Measurements from ENCODE around the gene AGO3. TPM values are rescaled to one million over a fixed set of nuclear protein-coding genes. Genes with fewer than 3 reads are reported as not detected.
A peak's percentile ranks its signal among the peaks of the same experiment; 100 is the strongest.

Gene AGO3
- total RNA-seq, 4 donors from 2014 or later, result 21.2 to 47.8 (median 36.0) TPM

DNA sequence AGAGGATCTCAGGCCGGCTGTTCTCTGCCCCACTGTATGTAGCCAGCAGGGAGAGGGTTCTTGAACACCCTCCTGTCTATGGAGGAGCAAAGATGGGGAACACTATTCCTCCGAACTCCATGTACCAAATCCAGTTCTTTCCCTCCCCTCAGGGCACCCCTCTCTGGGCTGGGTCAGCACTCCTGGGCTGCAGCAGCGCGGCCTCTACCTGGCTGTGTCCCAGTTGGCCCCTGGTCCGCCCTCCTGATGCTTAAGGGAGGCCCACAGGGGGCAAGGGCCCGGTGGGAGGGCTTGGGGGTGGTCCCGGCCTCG is 157.3 kb downstream of the AGO3 start:
- intact Hi-C loops (cut with DNase I; ENCODE audit: low total_unique reads), result no loop called here
- no peak for DNase-seq
- Histone ChIP-seq H3K27ac (peak overlapping the region; percentile 81 to 82), H3K4me1 (peaks cover 8 to 11% of the 10 kb centered on the region in 2 donors), H3K4me3 (peak overlapping the region; percentile 68 to 82), H3K27me3 (no peaks in the 10 kb centered on the region), H3K9me3 (no peaks in the 10 kb centered on the region), H3K36me3 (no peaks in the 10 kb centered on the region)
- TF ChIP-seq POLR2A (IDR thresholded peaks at IDR 0.05), result no peak
- TF ChIP-seq, protein P1, sequence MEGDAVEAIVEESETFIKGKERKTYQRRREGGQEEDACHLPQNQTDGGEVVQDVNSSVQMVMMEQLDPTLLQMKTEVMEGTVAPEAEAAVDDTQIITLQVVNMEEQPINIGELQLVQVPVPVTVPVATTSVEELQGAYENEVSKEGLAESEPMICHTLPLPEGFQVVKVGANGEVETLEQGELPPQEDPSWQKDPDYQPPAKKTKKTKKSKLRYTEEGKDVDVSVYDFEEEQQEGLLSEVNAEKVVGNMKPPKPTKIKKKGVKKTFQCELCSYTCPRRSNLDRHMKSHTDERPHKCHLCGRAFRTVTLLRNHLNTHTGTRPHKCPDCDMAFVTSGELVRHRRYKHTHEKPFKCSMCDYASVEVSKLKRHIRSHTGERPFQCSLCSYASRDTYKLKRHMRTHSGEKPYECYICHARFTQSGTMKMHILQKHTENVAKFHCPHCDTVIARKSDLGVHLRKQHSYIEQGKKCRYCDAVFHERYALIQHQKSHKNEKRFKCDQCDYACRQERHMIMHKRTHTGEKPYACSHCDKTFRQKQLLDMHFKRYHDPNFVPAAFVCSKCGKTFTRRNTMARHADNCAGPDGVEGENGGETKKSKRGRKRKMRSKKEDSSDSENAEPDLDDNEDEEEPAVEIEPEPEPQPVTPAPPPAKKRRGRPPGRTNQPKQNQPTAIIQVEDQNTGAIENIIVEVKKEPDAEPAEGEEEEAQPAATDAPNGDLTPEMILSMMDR (IDR thresholded peaks at IDR 0.05), result no peak

DNA sequence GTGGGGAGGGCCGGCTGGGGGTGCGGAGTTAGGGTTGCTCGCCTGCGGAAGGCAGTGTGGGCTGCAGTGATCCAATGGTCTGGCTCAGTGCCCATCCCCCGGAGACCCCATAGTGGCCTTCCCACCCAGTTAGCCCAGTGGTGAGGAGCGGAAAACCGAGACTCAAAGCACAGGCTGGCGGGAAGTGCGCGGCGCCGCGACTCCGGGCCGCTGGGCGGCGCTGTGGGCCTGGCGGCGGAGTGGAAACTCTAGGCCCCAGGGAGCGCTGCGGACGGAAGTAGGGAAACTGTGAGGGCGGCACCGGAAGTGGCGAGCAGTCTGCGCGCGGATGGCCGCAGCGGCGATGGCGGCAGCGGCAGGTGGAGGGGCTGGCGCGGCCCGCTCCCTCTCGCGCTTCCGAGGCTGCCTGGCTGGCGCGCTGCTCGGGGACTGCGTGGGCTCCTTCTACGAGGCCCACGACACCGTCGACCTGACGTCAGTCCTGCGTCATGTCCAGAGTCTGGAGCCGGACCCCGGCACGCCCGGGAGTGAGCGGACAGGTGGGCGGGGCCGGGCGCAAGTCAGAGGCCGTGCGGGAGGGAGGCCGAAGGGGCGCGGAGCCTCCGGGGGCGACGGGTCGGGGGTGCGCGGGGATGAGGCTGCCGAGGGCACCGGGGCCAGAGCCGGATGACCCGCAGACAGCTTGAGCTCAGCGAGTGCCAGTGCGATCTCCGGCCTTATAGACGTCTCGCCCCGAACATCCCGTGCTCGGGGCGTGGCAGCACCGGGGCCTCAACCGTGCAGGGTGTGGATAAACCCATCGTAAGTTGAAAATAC is 157.9 kb downstream of the AGO3 start, which contains the start of gene ADPRS:
Gene ADPRS, plus strand, starts transcription at position 316 of the 816 bp plus-strand sequence. Its CDS starts 13 bp downstream, at position 329.
- Histone ChIP-seq H3K36me3 (no peaks in the 10 kb centered on the region), H3K27ac (peak within 1 kb of the TSS; percentile 81 to 82), H3K4me1 (peaks cover 8 to 11% of the 10 kb centered on the region in 2 donors), H3K4me3 (peak within 1 kb of the TSS; percentile 68 to 82), H3K9me3 (no peaks in the 10 kb centered on the region), H3K27me3 (no peaks in the 10 kb centered on the region)
- peak; percentile 86 to 88 for DNase-seq
- intact Hi-C loops (cut with DNase I; ENCODE audit: low total_unique reads), result no loop called here
- TF ChIP-seq, protein P1 (IDR thresholded peaks at IDR 0.05), result peak; percentile 98 to 99 (median 99)
- TF ChIP-seq POLR2A (IDR thresholded peaks at IDR 0.05), result peak; percentile 53 to 92

DNA sequence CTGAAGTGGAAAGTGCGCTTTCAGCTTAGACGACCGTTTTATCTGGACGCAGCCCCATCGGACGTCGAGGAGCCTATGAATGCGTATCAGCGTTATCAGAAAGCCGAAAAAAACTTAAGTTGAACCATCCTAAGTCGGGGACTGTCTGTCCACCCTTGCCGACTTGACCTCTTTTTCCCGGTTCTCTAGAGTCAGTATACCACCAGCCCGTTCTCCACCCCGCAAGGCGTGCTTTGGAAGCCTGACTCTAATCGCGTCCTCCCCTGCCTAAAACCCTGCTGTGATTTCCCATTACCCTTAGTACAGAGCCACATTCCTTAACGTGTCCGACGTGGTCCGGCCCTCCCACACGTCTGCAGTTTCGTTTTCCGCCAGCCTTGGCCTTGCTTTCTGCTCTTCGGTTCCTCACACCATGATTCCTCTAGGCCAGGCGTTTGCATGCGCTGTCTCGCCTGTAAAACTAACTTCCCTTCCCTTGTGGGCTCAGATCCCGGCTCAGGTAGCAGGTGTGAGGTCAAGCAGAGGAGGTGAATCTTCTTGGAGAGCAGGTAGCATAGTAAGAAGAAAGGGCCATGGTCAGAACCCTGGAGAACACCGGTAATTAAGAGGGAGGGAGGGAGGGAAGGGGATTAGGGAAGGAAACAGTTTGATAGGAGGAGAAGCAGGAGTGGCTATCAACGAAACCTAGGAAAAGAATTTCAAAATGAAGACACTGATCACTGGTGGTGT is 158.7 kb downstream of the AGO3 start:
- Histone ChIP-seq H3K9me3 (no peaks in the 10 kb centered on the region), H3K4me3 (peak overlapping the region; percentile 68 to 82), H3K27ac (peak overlapping the region; percentile 81 to 82), H3K4me1 (peaks cover 8 to 11% of the 10 kb centered on the region in 2 donors), H3K36me3 (no peaks in the 10 kb centered on the region), H3K27me3 (no peaks in the 10 kb centered on the region)
- intact Hi-C loops (cut with DNase I; ENCODE audit: low total_unique reads), result loop anchor here (10.0 kb wide), 1 partner anchor 95 kb away; no protein-coding TSS in a partner anchor
- TF ChIP-seq, protein P1 (IDR thresholded peaks at IDR 0.05), result no peak
- TF ChIP-seq POLR2A (IDR thresholded peaks at IDR 0.05), result no peak
- no peak for DNase-seq

DNA sequence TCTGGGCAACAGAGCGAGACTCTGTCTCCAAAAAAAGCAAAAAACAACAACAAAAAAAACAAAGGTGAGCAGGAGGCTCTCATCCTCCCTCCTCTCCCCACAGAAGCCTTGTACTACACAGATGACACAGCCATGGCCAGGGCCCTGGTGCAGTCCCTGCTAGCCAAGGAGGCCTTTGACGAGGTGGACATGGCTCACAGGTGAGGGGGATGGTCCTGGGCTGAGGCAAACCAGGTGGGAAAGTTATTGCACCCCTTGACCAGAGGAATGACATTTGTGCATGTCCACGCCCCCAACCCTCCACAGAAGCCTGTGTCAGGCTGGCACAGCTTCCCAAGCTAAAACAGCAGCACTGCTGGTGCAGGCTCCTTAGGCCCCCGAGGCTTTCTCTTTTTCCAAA is 160.2 kb downstream of the AGO3 start:
- Histone ChIP-seq H3K9me3 (no peaks in the 10 kb centered on the region), H3K4me1 (peaks cover 8 to 11% of the 10 kb centered on the region in 2 donors), H3K36me3 (no peaks in the 10 kb centered on the region), H3K27ac (no peak overlapping the region), H3K4me3 (no peak overlapping the region), H3K27me3 (no peaks in the 10 kb centered on the region)
- no peak for DNase-seq
- intact Hi-C loops (cut with DNase I; ENCODE audit: low total_unique reads), result loop anchor here (10.0 kb wide), 1 partner anchor 94 kb away; no protein-coding TSS in a partner anchor
- TF ChIP-seq POLR2A (IDR thresholded peaks at IDR 0.05), result no peak
- TF ChIP-seq, protein P1 (IDR thresholded peaks at IDR 0.05), result no peak

DNA sequence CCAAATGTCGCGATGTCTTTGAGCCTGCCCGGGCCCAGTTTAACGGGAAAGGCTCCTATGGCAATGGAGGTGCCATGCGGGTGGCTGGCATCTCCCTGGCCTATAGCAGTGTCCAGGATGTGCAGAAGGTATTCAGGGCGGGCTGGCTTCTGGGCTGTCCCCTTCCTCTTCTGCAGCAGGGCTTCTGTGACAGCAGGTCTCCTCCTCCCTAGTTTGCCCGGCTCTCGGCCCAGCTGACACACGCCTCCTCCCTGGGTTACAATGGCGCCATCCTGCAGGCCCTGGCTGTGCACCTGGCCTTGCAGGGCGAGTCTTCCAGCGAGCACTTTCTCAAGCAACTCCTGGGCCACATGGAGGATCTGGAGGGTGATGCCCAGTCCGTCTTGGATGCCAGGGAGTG is 160.8 kb downstream of the AGO3 start:
- no peaks in the 10 kb centered on the region for H3K27me3 ChIP-seq
- DNase-seq, result no peak
- no peak overlapping the region for H3K4me3 ChIP-seq
- H3K9me3 ChIP-seq, result no peaks in the 10 kb centered on the region
- intact Hi-C loops (cut with DNase I; ENCODE audit: low total_unique reads), result loop anchor here (10.0 kb wide), 1 partner anchor 93 kb away; no protein-coding TSS in a partner anchor
- H3K36me3 ChIP-seq, result no peaks in the 10 kb centered on the region
- no peak for TF ChIP-seq POLR2A (IDR thresholded peaks at IDR 0.05)
- TF ChIP-seq, protein P1 (IDR thresholded peaks at IDR 0.05), result no peak
- H3K4me1 ChIP-seq, result peaks cover 8 to 11% of the 10 kb centered on the region in 2 donors
- no peak overlapping the region for H3K27ac ChIP-seq

All from uterus (tissue), 4 donors.